Left ventricle myocardium inferior (tissue), 1 donor: ENCODE results near the gene DDR1. TPM values are rescaled to one million over a fixed set of nuclear protein-coding genes. Genes with fewer than 3 reads are reported as not detected.

Source experiments
- DNase-seq: peaks from one replicate; pipeline ENCODE4 v3.0.0-alpha.2; 2020
- H3K27ac ChIP-seq: fragments of 200-600 bp; replicated peaks from 2 replicates; pipeline ENCODE4 v1.8.0; 2021
- H3K27me3 ChIP-seq: fragments of 200-600 bp; 2 replicates; pipeline ENCODE4 v1.8.0; 2021; ENCODE audit warnings: low read depth
- H3K36me3 ChIP-seq: fragments of 200-600 bp; 2 replicates; pipeline ENCODE4 v1.8.0; 2021
- H3K4me1 ChIP-seq: fragments of 200-600 bp; 2 replicates; pipeline ENCODE4 v1.8.0; 2021
- H3K4me3 ChIP-seq: fragments of 200-600 bp; 2 replicates; pipeline ENCODE4 v1.8.0; 2021; ENCODE audit warnings: mild to moderate bottlenecking, moderate library complexity
- H3K9me3 ChIP-seq: fragments of 200-600 bp; replicated peaks from 2 replicates; pipeline ENCODE4 v1.8.0; 2021
- intact Hi-C: fragments of 100-400 bp; cut with micrococcal nuclease; formaldehyde crosslinking; loops from one replicate; pipeline ENCODE4 v1.11.0; 2022
- total RNA-seq: library from RNA; stranded (reverse); fragmentation: NEBNext Ultra II Directional; extraction: Animal tissue kit (Norgen Biotek cat#: 25700); gene quantifications from one replicate; pipeline ENCODE4 v1.2.1, GENCODE V29; 2021
- TF ChIP-seq, protein P1 (sequence below): fragments of 200-600 bp; IDR thresholded peaks from 2 replicates; pipeline ENCODE4 v1.8.0; 2021; ENCODE audit warnings: antibody characterized with exemption, mild to moderate bottlenecking, borderline replicate concordance
- donor health status: DM: no; HTN: yes; CAD: no; lungs with severe emphysema.

DDR1 gene
- total RNA-seq, 1 donor from 2014 or later = 28.2 TPM

DNA sequence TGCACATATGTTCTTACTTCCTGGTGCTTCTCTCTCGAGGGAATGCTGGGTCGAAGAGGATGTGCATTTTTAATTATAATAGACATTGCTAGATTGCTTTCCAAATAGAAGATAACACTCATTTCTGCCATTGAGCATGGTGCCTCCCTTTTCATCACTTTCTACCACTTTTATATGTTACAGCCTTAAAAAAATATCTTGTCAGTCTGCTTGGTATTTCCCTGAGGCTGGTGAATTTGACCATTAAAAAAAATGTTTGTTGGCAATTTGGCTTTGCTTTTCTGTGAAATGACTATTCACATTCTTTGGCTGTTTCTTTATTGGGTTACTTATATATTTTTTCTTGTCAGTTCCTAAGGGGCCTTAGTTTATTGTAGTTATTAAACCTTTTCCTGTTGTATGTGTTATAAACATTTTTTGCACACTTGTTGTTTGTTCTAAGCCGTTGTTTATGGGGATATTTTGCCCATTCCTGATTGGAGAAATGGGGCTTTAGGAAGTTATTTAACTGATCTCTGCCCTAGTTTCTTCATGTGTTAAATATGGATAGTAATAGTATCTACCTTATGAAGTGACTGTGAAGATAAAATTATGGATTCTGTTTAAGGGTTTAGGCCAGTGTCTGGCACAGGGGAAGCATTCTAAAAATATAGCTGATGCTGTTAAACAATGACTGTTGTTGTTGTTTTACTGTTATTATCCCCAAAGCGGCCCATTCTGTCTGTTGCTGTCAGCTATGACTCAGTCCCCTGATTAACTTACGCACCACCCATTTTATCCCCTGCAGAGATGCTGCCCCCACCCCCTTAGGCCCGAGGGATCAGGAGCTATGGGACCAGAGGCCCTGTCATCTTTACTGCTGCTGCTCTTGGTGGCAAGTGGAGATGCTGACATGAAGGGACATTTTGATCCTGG is 3.8 kb downstream of the DDR1 start:
- Histone ChIP-seq H3K27ac (no peak overlapping the region), H3K9me3 (no peaks in the 10 kb centered on the region), H3K4me1 (peaks cover 43% of the 10 kb centered on the region), H3K4me3 (no peak overlapping the region), H3K36me3 (peaks cover 13% of the 10 kb centered on the region), H3K27me3 (no peaks in the 10 kb centered on the region)
- intact Hi-C loops = loop anchor here (10.0 kb wide), 1 partner anchor 143 kb away; the partner anchor contains the start of genes FLOT1 and IER3
- no peak for DNase-seq
- TF ChIP-seq, protein P1, sequence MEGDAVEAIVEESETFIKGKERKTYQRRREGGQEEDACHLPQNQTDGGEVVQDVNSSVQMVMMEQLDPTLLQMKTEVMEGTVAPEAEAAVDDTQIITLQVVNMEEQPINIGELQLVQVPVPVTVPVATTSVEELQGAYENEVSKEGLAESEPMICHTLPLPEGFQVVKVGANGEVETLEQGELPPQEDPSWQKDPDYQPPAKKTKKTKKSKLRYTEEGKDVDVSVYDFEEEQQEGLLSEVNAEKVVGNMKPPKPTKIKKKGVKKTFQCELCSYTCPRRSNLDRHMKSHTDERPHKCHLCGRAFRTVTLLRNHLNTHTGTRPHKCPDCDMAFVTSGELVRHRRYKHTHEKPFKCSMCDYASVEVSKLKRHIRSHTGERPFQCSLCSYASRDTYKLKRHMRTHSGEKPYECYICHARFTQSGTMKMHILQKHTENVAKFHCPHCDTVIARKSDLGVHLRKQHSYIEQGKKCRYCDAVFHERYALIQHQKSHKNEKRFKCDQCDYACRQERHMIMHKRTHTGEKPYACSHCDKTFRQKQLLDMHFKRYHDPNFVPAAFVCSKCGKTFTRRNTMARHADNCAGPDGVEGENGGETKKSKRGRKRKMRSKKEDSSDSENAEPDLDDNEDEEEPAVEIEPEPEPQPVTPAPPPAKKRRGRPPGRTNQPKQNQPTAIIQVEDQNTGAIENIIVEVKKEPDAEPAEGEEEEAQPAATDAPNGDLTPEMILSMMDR = no peak

DNA sequence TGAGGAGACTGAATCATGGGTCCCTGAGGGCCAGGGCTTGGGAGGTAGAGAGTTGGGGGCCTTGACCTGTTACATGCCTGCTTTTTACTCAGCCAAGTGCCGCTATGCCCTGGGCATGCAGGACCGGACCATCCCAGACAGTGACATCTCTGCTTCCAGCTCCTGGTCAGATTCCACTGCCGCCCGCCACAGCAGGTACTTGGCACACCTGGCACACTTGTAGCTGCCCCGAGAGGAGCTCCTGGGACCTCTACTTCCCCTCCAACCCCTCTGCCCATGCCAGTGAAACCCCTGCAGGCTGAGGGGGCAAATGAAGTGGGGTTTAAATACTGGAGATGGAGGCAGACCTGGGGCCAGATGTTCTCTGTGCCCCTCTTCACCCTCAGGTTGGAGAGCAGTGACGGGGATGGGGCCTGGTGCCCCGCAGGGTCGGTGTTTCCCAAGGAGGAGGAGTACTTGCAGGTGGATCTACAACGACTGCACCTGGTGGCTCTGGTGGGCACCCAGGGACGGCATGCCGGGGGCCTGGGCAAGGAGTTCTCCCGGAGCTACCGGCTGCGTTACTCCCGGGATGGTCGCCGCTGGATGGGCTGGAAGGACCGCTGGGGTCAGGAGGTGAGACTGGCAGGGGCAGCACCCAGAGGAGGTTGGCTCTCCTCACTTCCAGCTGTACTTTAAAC is 4.6 kb downstream of the DDR1 start:
- no peaks in the 10 kb centered on the region for H3K9me3 ChIP-seq
- no peak for DNase-seq
- H3K27ac ChIP-seq = no peak overlapping the region
- no peak overlapping the region for H3K4me3 ChIP-seq
- intact Hi-C loops = loop anchor here (10.0 kb wide), 1 partner anchor 144 kb away; the partner anchor contains the start of genes FLOT1 and IER3
- no peaks in the 10 kb centered on the region for H3K27me3 ChIP-seq
- TF ChIP-seq, protein P1 = no peak
- H3K36me3 ChIP-seq = peaks cover 14% of the 10 kb centered on the region
- H3K4me1 ChIP-seq = peaks cover 35% of the 10 kb centered on the region

DNA sequence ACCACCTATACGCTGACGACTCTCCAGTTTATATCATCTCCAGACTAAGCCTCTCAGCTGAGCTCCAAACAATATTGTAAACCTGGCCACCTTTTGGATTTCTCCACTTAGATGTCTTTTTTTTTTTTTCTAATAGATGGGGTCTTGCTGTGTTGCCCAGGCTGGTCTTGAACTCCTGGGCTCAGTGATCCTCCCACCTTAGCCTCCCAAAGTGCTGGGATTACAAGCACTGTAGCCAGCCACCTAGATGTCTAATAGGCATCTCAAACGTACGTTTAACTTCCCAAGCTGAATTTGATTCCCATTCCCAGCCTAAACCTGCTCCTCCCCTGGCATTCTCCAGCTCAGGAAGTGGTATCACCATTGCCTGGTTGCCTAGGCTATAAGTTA is 5.2 kb downstream of the DDR1 start:
- peaks cover 32% of the 10 kb centered on the region for H3K4me1 ChIP-seq
- DNase-seq = no peak
- no peak overlapping the region for H3K4me3 ChIP-seq
- H3K9me3 ChIP-seq = no peaks in the 10 kb centered on the region
- H3K36me3 ChIP-seq = peaks cover 18% of the 10 kb centered on the region
- intact Hi-C loops = loop anchor here (10.0 kb wide), 1 partner anchor 145 kb away; the partner anchor contains the start of genes FLOT1 and IER3
- no peaks in the 10 kb centered on the region for H3K27me3 ChIP-seq
- TF ChIP-seq, protein P1 = no peak
- H3K27ac ChIP-seq = no peak overlapping the region

DNA sequence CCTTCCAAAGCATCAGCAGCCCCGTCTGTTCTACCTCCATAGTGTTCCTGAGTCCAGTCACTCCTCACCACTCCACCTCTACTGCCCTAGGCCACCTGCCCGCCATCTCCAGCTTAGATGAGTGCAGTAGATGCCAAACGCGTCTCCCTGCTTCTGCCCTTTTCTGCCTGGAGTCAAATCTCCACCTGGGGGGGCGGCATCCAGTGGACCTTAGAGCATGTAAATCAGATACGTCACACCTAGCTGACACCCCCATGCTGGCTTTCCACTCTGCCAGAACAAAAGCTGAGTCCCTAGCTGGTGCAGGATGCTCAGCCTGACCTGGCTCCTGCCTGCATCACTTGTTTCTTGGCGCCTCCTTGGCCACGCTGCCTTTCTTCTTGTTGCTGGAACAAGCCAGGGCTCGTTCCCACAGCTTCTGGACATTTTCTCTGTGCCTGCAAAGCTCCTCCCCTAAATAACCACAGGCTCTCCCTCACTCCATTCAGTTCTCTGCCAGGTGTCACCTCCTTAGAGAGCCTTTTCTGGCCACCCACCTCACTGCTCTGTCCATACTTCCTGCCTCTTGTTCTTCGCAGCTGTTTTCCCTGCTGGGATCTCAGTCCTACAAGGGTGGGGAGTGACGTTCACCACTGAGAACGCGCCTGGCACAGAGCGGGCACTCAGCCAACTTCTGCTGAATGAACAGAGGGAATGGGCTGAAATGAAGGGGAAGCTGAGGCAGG is 5.8 kb downstream of the DDR1 start:
- H3K27ac ChIP-seq = no peak overlapping the region
- no peaks in the 10 kb centered on the region for H3K27me3 ChIP-seq
- intact Hi-C loops = loop anchor here (10.0 kb wide), 1 partner anchor 145 kb away; the partner anchor contains the start of genes FLOT1 and IER3

More for the DNA sequence above, 5.8 kb downstream of the DDR1 start:
- H3K36me3 ChIP-seq = peaks cover 24% of the 10 kb centered on the region
- no peak overlapping the region for H3K4me3 ChIP-seq
- peaks cover 26% of the 10 kb centered on the region for H3K4me1 ChIP-seq
- TF ChIP-seq, protein P1 = no peak
- no peaks in the 10 kb centered on the region for H3K9me3 ChIP-seq
- DNase-seq = no peak
